ENCODE data around the gene PCK1.

Gene PCK1

DNA sequence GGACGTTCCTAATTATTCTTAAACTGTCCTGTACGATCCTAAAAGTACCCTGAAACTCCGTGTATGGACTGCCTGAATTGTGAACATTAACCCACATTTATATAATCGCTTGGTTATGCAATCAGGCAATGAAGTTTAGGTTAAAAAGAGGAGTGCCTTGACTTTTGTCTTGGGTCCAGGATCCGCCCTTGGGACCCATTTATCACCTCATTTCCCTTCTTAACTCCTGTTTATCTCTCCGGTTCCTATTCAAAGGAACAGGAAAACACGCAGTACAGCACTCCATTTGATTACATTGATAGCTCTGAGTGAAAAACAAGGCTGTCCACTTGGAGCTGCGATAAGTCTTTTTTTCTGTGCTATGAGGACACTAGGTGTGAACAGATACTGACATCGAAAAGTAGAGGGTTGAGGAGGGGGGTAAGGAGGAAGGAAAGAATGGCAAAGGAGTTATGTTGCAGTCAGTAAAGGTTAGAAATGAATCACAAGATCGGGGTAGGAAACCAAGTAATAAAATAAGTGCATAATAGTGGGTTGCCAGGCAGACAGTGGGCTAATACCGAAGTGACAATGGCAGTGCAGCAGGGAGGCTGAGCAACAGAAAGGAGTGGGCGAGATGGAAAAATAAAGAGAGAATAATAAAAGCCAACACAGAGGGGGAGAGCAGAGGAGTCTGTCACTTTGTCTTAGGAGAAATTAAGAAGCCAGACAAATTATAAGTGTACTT, 15.9 kb upstream of the PCK1 start:
- no peak overlapping the region for H3K4me3 ChIP-seq (replicated peaks in 1 of 2; ENCODE audit: low read depth in 2 of 2, low read length in 2 of 2)
- TF ChIP-seq, protein P1, sequence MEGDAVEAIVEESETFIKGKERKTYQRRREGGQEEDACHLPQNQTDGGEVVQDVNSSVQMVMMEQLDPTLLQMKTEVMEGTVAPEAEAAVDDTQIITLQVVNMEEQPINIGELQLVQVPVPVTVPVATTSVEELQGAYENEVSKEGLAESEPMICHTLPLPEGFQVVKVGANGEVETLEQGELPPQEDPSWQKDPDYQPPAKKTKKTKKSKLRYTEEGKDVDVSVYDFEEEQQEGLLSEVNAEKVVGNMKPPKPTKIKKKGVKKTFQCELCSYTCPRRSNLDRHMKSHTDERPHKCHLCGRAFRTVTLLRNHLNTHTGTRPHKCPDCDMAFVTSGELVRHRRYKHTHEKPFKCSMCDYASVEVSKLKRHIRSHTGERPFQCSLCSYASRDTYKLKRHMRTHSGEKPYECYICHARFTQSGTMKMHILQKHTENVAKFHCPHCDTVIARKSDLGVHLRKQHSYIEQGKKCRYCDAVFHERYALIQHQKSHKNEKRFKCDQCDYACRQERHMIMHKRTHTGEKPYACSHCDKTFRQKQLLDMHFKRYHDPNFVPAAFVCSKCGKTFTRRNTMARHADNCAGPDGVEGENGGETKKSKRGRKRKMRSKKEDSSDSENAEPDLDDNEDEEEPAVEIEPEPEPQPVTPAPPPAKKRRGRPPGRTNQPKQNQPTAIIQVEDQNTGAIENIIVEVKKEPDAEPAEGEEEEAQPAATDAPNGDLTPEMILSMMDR (IDR thresholded peaks at IDR 0.05; ENCODE audit: low read depth, low read length): no peak
- no peak for DNase-seq (ENCODE audit: low read depth in 2 of 2)

DNA sequence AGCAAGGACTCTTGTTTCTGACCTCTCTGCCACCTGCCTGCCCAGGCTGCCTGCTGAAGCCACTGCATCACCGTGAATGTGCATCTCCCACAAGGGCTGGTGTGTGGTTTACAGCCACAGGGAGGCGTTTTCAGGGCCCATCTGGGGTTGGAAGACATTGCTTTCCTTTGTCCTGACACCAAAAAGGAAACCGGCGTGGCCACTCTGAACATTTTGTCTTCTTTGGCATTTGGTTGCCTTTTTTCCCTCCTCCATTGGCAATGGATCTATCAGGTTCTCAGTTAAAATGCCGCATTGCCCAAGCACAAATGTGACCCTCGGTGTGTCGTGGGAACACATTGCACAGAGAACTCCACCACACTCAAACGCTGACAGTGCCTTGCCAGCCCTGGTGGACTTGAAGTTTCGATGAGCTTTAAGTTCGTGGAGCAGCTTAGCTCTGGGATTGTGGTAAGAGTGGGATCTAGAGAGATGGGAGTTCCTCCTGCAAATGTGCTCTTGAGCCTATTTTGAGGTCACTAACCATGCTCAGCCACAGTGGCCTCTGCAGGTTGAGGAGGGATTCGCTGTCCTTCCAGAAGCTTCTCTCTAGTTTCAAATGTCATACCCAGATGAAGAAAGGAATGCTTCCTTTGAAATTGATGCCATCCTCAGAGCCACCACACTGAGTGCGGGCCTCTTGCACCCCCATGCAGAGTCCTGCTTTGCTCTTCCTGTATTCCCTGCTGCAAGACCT, 14.8 kb upstream of the PCK1 start:
- H3K4me3 ChIP-seq (replicated peaks in 1 of 2; ENCODE audit: low read depth in 2 of 2, low read length in 2 of 2): no peak overlapping the region
- TF ChIP-seq, protein P1 (IDR thresholded peaks at IDR 0.05; ENCODE audit: low read depth, low read length): no peak
- DNase-seq (ENCODE audit: low read depth in 2 of 2): no peak

DNA sequence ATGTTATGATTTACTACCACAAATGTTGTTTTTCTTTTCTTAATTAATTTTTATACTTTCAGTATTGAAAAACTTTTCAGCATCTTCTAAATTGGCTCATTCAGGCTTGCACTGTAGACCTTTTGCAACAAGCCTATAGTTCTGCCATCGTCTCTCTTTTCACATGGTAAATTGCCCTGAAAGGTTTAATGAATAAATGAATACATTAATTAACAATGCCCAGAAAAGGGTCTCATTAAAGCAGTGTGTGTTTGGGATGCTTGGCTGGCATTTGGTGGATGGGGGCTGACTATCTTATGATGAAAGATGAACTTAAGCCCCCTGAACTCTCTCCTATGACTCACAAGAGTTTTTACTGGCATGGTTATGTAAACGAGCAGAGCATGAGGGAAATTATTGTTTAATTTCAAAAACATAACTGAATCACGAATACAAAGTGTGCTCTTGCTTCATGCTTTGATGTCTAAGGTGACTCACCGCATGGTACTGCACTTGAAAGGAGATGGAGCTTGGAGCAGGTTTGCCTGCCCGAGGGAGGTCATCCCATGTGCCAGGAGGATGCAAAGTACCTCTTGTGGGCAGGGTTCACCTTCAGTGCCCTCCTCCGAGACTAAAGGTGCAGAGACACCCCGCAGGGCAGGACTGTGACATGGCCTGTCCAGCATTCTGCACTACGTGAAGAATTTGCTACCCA, 13.8 kb upstream of the PCK1 start:
- TF ChIP-seq, protein P1 (IDR thresholded peaks at IDR 0.05; ENCODE audit: low read depth, low read length): no peak

GRCh38 chr20:57548177-57549058, 12.5 kb upstream of the PCK1 start:
- TF ChIP-seq, protein P1 (IDR thresholded peaks at IDR 0.05; ENCODE audit: low read depth, low read length): no peak
- DNase-seq (ENCODE audit: low read depth in 2 of 2): peak in 1 of 2 donors; percentile 6
- H3K4me3 ChIP-seq (replicated peaks in 1 of 2; ENCODE audit: low read depth in 2 of 2, low read length in 2 of 2): no peak overlapping the region

More for the DNA sequence above, 13.8 kb upstream of the PCK1 start:
- H3K4me3 ChIP-seq (replicated peaks in 1 of 2; ENCODE audit: low read depth in 2 of 2, low read length in 2 of 2): no peak overlapping the region
- DNase-seq (ENCODE audit: low read depth in 2 of 2): peak in 1 of 2 donors; percentile 18

GRCh38 chr20:57552471-57552870, 8.4 kb upstream of the PCK1 start:
- no peak for DNase-seq (ENCODE audit: low read depth in 2 of 2)
- no peak overlapping the region for H3K4me3 ChIP-seq (replicated peaks in 1 of 2; ENCODE audit: low read depth in 2 of 2, low read length in 2 of 2)
- TF ChIP-seq, protein P1 (IDR thresholded peaks at IDR 0.05; ENCODE audit: low read depth, low read length): no peak

DNA sequence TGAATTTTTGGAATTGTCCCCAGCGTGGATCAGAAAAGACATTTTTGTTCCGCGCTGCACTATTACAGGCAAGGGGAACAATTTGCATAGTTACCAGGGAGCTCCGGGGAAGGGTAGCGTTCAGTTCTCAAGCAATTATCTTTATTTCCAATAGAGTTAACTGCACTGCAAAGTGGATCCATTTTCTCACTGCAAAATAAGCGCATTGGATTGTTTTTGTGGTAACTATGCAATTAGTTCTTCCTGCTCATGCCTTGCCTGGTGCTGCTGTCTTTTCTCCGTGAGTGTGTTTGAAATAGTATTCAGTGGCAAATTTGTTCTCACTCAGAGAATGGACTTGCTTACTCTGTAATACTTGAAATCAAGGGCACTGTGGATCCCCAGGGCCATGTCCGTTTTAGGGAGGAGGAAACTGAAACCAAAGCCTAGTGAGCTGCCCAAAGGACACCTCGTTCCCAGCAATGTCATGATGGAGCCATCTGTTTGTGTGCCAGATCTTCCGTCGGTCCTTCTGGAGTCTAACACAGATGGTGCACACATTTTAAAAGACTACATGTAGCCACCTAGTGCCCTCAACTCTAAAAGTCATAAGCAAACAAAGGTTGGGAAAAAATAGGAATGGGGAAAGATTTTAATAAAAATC, 7.4 kb upstream of the PCK1 start:
- no peak overlapping the region for H3K4me3 ChIP-seq (replicated peaks in 1 of 2; ENCODE audit: low read depth in 2 of 2, low read length in 2 of 2)
- no peak for DNase-seq (ENCODE audit: low read depth in 2 of 2)
- TF ChIP-seq, protein P1 (IDR thresholded peaks at IDR 0.05; ENCODE audit: low read depth, low read length): no peak

Data from cardiac fibroblast (primary cell).